Measurements from ENCODE around the gene CKS2. TPM values are rescaled to one million over a fixed set of nuclear protein-coding genes. Genes with fewer than 3 reads are reported as not detected.

Gene CKS2
- total and polyA plus RNA-seq, 2 of the 4 experiments (the other 2 are of a cell fraction), result 192 to 261 TPM

DNA sequence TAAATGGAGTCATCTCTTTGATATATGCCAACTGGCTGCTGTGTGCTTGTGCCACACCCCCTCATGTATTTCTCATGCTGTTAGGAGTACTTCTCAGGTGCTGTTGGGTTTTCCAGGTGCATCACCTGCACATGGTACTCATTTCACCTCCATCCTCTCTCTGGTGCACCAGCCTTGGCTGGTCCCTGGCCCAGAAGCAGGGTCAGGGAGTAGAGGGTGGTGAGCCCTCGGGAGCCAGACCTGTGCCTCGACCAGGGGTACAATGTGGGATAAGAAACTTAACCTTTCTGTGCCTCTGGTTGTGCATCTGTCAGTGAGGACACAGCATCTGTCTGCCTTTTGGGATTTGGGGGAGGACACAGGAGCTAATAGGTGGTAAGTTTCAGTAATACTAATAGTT, 45.8 kb downstream of the CKS2 start:
- H4K8ac ChIP-seq (ENCODE audit: low read depth in 2 of 2, low read length in 2 of 2), result no peak overlapping the region
- no CpG with 5 or more reads among the region's 2 CpGs for WGBS, 2 experiments (ENCODE audit: extremely low coverage in 2 of 2, insufficient read length in 1 of 2)
- H3K56ac ChIP-seq (ENCODE audit: extremely low read depth, insufficient read depth, low read length), result no peak overlapping the region
- H2AK5ac ChIP-seq (ENCODE audit: low read depth, low read length), result no peak overlapping the region
- no peak overlapping the region for H3K4ac ChIP-seq (ENCODE audit: low read depth, low read length)
- no peak overlapping the region for H2BK5ac ChIP-seq (ENCODE audit: low read depth, low read length, poor library complexity, severe bottlenecking)
- intact Hi-C loops (cut with micrococcal nuclease) (no loop called here), in situ Hi-C loops (cut with MboI; ENCODE audit: low sequenced_read_pairs) (no loop called here), dilution Hi-C loops (cut with HindIII; ENCODE audit: low sequenced_read_pairs, unreplicated experiment) (no loop called here)
- H3K4me2 ChIP-seq (ENCODE audit: low read depth, low read length), result no peak overlapping the region
- no peak overlapping the region for H2AFZ ChIP-seq (replicated peaks; ENCODE audit: low read length, poor library complexity)
- no peaks in the 10 kb centered on the region for H3K27me3 ChIP-seq (ENCODE audit: control insufficient read depth, insufficient read depth, low read length)
- no peaks in the 10 kb centered on the region for H3K9me3 ChIP-seq (ENCODE audit: control insufficient read depth, insufficient read depth, low read length)
- POLR2A ChIA-PET (ENCODE audit: unreplicated experiment), result no interaction called here
- CTCF ChIA-PET, result no interaction called here
- H3K9me1 ChIP-seq (ENCODE audit: insufficient read depth, low read length), result peaks cover 3% of the 10 kb centered on the region; the same call in 1 of the 2 replicates
- no peak overlapping the region for H2BK15ac ChIP-seq (ENCODE audit: low read depth, low read length)
- no peak overlapping the region for H2BK20ac ChIP-seq (ENCODE audit: low read depth, low read length)
- no peak overlapping the region for H3K27ac ChIP-seq (ENCODE audit: insufficient read depth, low read length)
- no peak overlapping the region for H3K14ac ChIP-seq (replicated peaks; ENCODE audit: low read depth, low read length)
- H4K5ac ChIP-seq (ENCODE audit: low read depth, low read length), result no peak overlapping the region
- H3K79me1 ChIP-seq (ENCODE audit: low read depth in 1 of 2, low read length in 2 of 2), result peaks cover 4 to 20% of the 10 kb centered on the region in 2 experiments; a peak in 3 of 4 replicates
- DNase-seq (no peak), ATAC-seq (ENCODE audit: low read depth) (no peak)
- no peaks in the 10 kb centered on the region; the same call in 1 of the 2 replicates for H3K4me1 ChIP-seq (ENCODE audit: control insufficient read depth, insufficient read depth, low read length)
- no peak overlapping the region for H3K23ac ChIP-seq (ENCODE audit: low read depth, low read length)
- H3K9ac ChIP-seq (ENCODE audit: low read depth, low read length), result no peak overlapping the region
- H4K20me1 ChIP-seq (ENCODE audit: insufficient read depth, low read length), result no peaks in the 10 kb centered on the region; the same call in 1 of the 2 replicates
- no peak overlapping the region for H2BK120ac ChIP-seq (ENCODE audit: low read depth, low read length)
- no peak overlapping the region for H4K91ac ChIP-seq (ENCODE audit: insufficient read depth, low read depth, low read length)
- TF ChIP-seq NFE2L2 (IDR thresholded peaks at IDR 0.05; ENCODE audit: low read depth, low read length), result no peak
- no peak for TF ChIP-seq CEBPB (IDR thresholded peaks at IDR 0.05; ENCODE audit: low read depth, low read length)
- no peak for TF ChIP-seq POLR2A (IDR thresholded peaks at IDR 0.05; ENCODE audit: low read depth, low read length)
- TF ChIP-seq CTCF (conservative IDR thresholded peaks at IDR 0.05; ENCODE audit: low read depth, low read length), result no peak
- no peak for TF ChIP-seq MXI1 (IDR thresholded peaks at IDR 0.05; ENCODE audit: borderline replicate concordance, low read depth, low read length)
- TF ChIP-seq RAD21 (IDR thresholded peaks at IDR 0.05; ENCODE audit: low read length), result no peak
- TF ChIP-seq, protein P1, sequence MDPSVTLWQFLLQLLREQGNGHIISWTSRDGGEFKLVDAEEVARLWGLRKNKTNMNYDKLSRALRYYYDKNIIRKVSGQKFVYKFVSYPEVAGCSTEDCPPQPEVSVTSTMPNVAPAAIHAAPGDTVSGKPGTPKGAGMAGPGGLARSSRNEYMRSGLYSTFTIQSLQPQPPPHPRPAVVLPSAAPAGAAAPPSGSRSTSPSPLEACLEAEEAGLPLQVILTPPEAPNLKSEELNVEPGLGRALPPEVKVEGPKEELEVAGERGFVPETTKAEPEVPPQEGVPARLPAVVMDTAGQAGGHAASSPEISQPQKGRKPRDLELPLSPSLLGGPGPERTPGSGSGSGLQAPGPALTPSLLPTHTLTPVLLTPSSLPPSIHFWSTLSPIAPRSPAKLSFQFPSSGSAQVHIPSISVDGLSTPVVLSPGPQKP (IDR thresholded peaks at IDR 0.05; ENCODE audit: borderline replicate concordance, low read depth, low read length), result no peak
- TF ChIP-seq SMC3 (IDR thresholded peaks at IDR 0.05; ENCODE audit: low read depth, low read length), result no peak
- TF ChIP-seq BHLHE40 (IDR thresholded peaks at IDR 0.05; ENCODE audit: low read depth, low read length), result no peak
- TF ChIP-seq, protein P2, sequence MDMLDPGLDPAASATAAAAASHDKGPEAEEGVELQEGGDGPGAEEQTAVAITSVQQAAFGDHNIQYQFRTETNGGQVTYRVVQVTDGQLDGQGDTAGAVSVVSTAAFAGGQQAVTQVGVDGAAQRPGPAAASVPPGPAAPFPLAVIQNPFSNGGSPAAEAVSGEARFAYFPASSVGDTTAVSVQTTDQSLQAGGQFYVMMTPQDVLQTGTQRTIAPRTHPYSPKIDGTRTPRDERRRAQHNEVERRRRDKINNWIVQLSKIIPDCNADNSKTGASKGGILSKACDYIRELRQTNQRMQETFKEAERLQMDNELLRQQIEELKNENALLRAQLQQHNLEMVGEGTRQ (IDR thresholded peaks at IDR 0.05; ENCODE audit: low read depth, low read length), result no peak
- TF ChIP-seq MAZ (IDR thresholded peaks at IDR 0.05; ENCODE audit: borderline replicate concordance, low read depth, low read length), result no peak
- TF ChIP-seq RCOR1 (IDR thresholded peaks at IDR 0.05; ENCODE audit: insufficient replicate concordance, low read length), result no peak
- peaks cover 61% of the 10 kb centered on the region for H3K36me3 ChIP-seq (ENCODE audit: control insufficient read depth, insufficient read depth, low read length)
- no peak overlapping the region for H3K4me3 ChIP-seq (ENCODE audit: insufficient read depth, low read depth, low read length)
- no peak overlapping the region for H3K18ac ChIP-seq (ENCODE audit: low read depth, low read length)
- H2AK9ac ChIP-seq (replicated peaks; ENCODE audit: low read depth, low read length, poor library complexity), result no peak overlapping the region
- BruUV-seq (replicated peaks), result no TSS peak

Measured in IMR-90 (cell line).